ENCODE measurements around the gene SMIM28. TPM values are rescaled to one million over a fixed set of nuclear protein-coding genes. Genes with fewer than 3 reads are reported as not detected.

SMIM28 gene
- total RNA-seq, 4 donors from 2014 or later = not detected

DNA sequence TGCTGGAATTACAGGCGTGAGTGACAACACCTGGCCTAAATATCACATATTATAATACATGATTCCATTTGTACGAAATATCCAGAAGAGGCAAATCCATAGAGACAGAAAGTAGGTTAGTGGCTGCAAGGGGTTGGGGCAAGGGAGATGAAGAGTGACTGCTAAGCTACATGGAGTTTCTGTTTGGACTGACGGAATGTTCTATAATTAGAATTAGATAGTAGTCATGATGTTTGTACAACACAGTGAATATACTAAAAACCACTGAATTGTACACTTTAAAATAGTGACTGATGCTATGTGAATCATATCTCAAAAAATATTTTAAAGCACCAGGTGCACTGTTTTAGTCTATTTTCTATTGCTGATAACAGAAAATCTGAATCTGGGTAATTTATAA lies 22.6 kb downstream of the SMIM28 start:
- no peak overlapping the region for H3K27ac ChIP-seq
- H3K36me3 ChIP-seq = no peaks in the 10 kb centered on the region
- H3K9me3 ChIP-seq = no peaks in the 10 kb centered on the region
- H3K27me3 ChIP-seq = no peaks in the 10 kb centered on the region
- TF ChIP-seq, protein P1, sequence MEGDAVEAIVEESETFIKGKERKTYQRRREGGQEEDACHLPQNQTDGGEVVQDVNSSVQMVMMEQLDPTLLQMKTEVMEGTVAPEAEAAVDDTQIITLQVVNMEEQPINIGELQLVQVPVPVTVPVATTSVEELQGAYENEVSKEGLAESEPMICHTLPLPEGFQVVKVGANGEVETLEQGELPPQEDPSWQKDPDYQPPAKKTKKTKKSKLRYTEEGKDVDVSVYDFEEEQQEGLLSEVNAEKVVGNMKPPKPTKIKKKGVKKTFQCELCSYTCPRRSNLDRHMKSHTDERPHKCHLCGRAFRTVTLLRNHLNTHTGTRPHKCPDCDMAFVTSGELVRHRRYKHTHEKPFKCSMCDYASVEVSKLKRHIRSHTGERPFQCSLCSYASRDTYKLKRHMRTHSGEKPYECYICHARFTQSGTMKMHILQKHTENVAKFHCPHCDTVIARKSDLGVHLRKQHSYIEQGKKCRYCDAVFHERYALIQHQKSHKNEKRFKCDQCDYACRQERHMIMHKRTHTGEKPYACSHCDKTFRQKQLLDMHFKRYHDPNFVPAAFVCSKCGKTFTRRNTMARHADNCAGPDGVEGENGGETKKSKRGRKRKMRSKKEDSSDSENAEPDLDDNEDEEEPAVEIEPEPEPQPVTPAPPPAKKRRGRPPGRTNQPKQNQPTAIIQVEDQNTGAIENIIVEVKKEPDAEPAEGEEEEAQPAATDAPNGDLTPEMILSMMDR (IDR thresholded peaks at IDR 0.05) = no peak
- no peak for TF ChIP-seq POLR2A (IDR thresholded peaks at IDR 0.05)
- H3K4me1 ChIP-seq = peaks cover 0 to 5% (median 0%) of the 10 kb centered on the region in 4 donors
- no peak overlapping the region for H3K4me3 ChIP-seq
- DNase-seq = no peak

DNA sequence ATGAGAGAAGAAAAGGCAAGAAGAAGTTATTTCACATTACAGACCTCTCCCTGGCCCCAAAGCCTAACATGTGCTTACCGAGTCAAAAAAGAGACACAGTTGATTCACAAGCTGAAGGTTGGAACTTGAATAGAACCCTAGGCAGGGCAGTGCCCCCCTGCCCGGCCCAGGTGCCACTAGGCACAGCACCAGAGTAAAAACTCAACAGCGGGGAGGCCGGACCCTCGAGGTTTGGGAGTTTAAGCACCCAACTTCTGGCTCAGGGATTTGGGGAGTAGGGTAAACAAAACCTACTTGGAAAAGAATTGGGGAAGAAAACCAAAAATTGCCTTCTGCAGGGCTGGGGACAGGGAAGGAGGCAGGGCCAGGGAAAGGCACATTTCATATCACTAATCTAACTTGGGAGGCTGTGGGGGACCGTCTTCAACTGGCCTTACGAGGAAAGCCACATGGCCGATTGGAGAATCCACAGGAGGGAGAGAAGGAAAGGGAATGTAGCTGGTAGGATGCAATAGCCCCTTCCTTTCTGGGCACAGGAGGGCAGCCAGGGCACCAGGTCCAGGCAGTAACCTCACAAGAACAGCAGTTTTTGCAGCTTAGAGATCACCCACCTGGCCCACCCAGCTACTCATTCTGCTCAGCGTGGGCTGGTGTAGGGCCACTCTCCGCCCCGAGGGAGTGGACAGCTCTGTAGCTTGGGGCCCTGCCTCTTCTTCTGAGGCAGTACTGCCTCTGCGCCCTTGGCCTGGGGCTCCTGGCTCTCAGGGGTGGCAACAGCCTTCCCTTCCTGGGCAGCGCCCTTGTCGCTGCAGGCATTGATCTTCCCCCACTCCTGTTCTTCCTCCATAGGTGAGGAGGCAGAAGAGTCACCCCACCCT lies 24.5 kb downstream of the SMIM28 start:
- H3K9me3 ChIP-seq = no peaks in the 10 kb centered on the region
- H3K36me3 ChIP-seq = peaks cover 0 to 16% (median 0%) of the 10 kb centered on the region in 3 donors
- no peak overlapping the region for H3K27ac ChIP-seq
- H3K27me3 ChIP-seq = no peaks in the 10 kb centered on the region
- DNase-seq = no peak
- no peak overlapping the region for H3K4me3 ChIP-seq
- peaks cover 0 to 15% (median 0%) of the 10 kb centered on the region in 4 donors for H3K4me1 ChIP-seq
- no peak for TF ChIP-seq POLR2A (IDR thresholded peaks at IDR 0.05)
- TF ChIP-seq, protein P1 (IDR thresholded peaks at IDR 0.05) = no peak

DNA sequence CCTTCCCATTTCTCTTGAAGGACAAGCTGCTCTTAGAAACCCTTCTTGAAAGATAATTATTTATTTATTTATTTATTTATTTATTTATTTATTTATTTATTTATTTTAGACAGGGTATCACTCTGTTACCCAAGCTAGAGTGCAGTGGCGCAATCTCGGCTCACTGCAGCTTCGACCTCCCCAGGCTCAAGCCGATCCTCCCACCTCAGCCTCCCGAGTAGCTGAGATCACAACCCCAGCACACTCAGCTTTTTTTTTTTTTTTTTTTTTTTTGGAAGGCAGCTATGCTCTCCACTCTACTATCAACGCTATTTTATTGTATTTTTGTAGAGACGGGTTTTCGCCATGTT lies 25.1 kb downstream of the SMIM28 start:
- no peaks in the 10 kb centered on the region for H3K27me3 ChIP-seq
- TF ChIP-seq POLR2A (IDR thresholded peaks at IDR 0.05) = no peak
- TF ChIP-seq, protein P1 (IDR thresholded peaks at IDR 0.05) = no peak
- no peak for DNase-seq
- no peaks in the 10 kb centered on the region for H3K9me3 ChIP-seq
- H3K36me3 ChIP-seq = peaks cover 0 to 22% (median 0%) of the 10 kb centered on the region in 3 donors
- H3K27ac ChIP-seq = peak overlapping the region in 3 of 4 donors; percentile 88 to 96 (median 94)
- peaks cover 0 to 15% (median 0%) of the 10 kb centered on the region in 4 donors for H3K4me1 ChIP-seq
- peak overlapping the region in 3 of 4 donors; percentile 80 to 96 (median 92) for H3K4me3 ChIP-seq

DNA sequence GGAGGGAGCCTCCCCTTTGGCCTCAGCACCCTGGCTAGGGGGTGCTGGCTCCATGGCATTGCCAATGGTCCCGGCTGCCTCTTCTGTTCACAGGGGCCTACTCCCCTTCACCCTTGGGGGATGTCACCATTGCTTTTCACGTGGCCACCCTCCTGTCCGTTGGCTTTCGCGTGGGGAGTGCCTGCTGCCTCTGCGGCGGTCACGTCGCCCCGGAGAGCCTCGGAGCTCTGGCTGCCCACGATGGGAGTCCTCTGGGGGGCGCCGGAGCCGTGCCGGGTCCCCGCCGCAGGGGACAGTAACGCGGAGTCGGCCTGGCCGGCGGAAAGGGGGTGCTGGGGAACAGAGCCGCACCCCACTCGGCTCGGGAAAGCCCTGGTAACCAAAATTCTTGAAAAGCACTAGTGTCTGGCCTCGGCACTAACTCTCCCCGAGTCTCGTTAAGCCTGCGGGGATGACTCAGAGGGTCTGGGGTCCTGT lies 25.7 kb downstream of the SMIM28 start:
- peaks cover 0 to 28% (median 0%) of the 10 kb centered on the region in 3 donors for H3K36me3 ChIP-seq
- H3K4me3 ChIP-seq = peak overlapping the region; percentile 75 to 96 (median 86)
- H3K9me3 ChIP-seq = no peaks in the 10 kb centered on the region
- H3K27me3 ChIP-seq = no peaks in the 10 kb centered on the region
- peak; percentile 55 to 71 (median 69) for DNase-seq
- peaks cover 0 to 15% (median 0%) of the 10 kb centered on the region in 4 donors for H3K4me1 ChIP-seq
- no peak for TF ChIP-seq POLR2A (IDR thresholded peaks at IDR 0.05)
- TF ChIP-seq, protein P1 (IDR thresholded peaks at IDR 0.05) = peak in 2 of 6 experiments; percentile 8 to 28
- peak overlapping the region; percentile 88 to 96 (median 95) for H3K27ac ChIP-seq

DNA sequence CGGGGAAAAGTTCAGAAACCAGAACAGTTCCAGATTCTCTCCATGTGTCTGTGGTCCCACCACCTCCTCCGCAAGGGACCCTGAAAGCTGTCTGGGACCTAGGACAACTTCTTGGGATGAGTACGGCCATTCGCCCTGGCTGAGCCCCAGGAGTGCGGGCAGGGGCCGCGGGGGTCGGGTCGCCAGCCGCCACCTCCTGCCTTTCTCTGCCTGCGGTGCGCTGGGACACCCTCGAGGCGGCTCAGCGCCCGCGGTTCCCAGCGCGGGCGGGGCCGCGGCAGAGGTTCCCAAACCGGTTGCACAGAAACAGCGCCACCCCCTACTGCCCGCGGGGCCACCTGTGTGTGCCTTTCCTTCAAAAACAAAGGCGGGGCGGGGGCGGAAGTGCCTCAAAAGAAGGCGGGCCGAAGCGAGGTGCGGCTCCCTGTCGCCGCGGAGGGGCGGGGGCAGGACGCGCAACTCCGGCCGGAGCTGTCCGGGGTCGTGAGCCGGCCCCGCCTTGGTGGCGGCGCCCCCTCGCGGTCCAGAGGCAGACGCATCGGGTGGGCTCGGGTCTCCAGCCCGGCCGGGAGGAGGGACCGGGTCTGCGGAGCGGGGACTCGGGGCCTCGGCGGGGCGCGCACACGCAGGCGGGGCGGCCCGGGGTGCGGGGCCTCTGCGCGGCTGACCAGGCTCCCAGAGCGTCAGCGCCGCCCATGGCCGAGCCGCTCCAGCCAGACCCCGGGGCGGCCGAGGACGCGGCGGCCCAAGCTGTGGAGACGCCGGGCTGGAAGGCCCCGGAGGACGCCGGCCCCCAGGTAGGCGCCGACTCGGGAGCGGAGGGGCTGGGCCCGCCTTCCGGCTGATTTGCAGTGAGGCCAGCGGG lies 26.3 kb downstream of the SMIM28 start, which contains the start of gene HEBP2:
Gene HEBP2, plus strand, starts transcription at position 423 of the 865 bp plus-strand sequence. Its CDS starts 273 bp downstream, at position 696.
- peaks cover 0 to 15% (median 0%) of the 10 kb centered on the region in 4 donors for H3K4me1 ChIP-seq
- peak within 1 kb of the TSS; percentile 75 to 96 (median 86) for H3K4me3 ChIP-seq
- TF ChIP-seq POLR2A (IDR thresholded peaks at IDR 0.05) = peak; percentile 76 to 86
- TF ChIP-seq, protein P1 (IDR thresholded peaks at IDR 0.05) = peak; percentile 4 to 62 (median 45)
- H3K9me3 ChIP-seq = no peaks in the 10 kb centered on the region
- H3K27me3 ChIP-seq = no peaks in the 10 kb centered on the region
- peaks cover 0 to 34% (median 0%) of the 10 kb centered on the region in 3 donors for H3K36me3 ChIP-seq
- peak; percentile 97 to 98 (median 98) for DNase-seq
- peak within 1 kb of the TSS; percentile 88 to 96 (median 95) for H3K27ac ChIP-seq

Data from Peyer's patch (tissue), 4 donors.